ENCODE data around the gene CNOT6. TPM values are rescaled to one million over a fixed set of nuclear protein-coding genes. Genes with fewer than 3 reads are reported as not detected.
"Not testable (repeated sequence)": the region's sequence is repeated elsewhere in the genome, so short reads cannot be mapped to it uniquely, and the experiment has no call there.

CNOT6 gene
- 10 to 100 TPM; 53.0 to 74.1 (median 61.4) TPM for polyA plus RNA-seq (ENCODE audit: insufficient read length in 4 of 4)

- peak; percentile 88 to 93 (median 90) for DNase-seq (ENCODE audit: low read depth in 4 of 4, low spot score in 3 of 4)
These were observed at the start of gene CNOT6 for GRCh38 chr5:180494060-180494509. Gene CNOT6 (plus strand): TSS chr5:180494379. CDS start chr5:180529277, 34,898 bp downstream.

- no peak for DNase-seq (ENCODE audit: low read depth in 4 of 4, low spot score in 3 of 4)
These were observed 39.4 kb upstream of the CNOT6 start for GRCh38 chr5:180454752-180455151.

GRCh38 chr5:180455872-180456271, 38.3 kb upstream of the CNOT6 start:
- no peak for DNase-seq (ENCODE audit: low read depth in 4 of 4, low spot score in 3 of 4)

GRCh38 chr5:180456792-180457191, 37.4 kb upstream of the CNOT6 start:
- no peak for DNase-seq (ENCODE audit: low read depth in 4 of 4, low spot score in 3 of 4)

GRCh38 chr5:180458852-180459673, 35.1 kb upstream of the CNOT6 start:
- not testable (repeated sequence) for DNase-seq (ENCODE audit: low read depth in 4 of 4, low spot score in 3 of 4)

GRCh38 chr5:180459674-180460142, 34.5 kb upstream of the CNOT6 start:
- DNase-seq (ENCODE audit: low read depth in 4 of 4, low spot score in 3 of 4), result not testable (repeated sequence)

- DNase-seq (ENCODE audit: low read depth in 4 of 4, low spot score in 3 of 4), result no peak
These were observed 33.3 kb upstream of the CNOT6 start for GRCh38 chr5:180460834-180461233.

GRCh38 chr5:180461303-180461702, 32.9 kb upstream of the CNOT6 start:
- DNase-seq (ENCODE audit: low read depth in 4 of 4, low spot score in 3 of 4), result no peak

- no peak for DNase-seq (ENCODE audit: low read depth in 4 of 4, low spot score in 3 of 4)
These were observed 30.8 kb upstream of the CNOT6 start for GRCh38 chr5:180463216-180463900.

GRCh38 chr5:180463916-180464602, 30.1 kb upstream of the CNOT6 start:
- DNase-seq (ENCODE audit: low read depth in 4 of 4, low spot score in 3 of 4), result no peak

GRCh38 chr5:180464603-180464970, 29.6 kb upstream of the CNOT6 start:
- no peak for DNase-seq (ENCODE audit: low read depth in 4 of 4, low spot score in 3 of 4)

- not testable (repeated sequence) for DNase-seq (ENCODE audit: low read depth in 4 of 4, low spot score in 3 of 4)
These were observed 29.1 kb upstream of the CNOT6 start for GRCh38 chr5:180465052-180465451.

GRCh38 chr5:180466316-180466715, 27.9 kb upstream of the CNOT6 start:
- DNase-seq (ENCODE audit: low read depth in 4 of 4, low spot score in 3 of 4), result no peak

- DNase-seq (ENCODE audit: low read depth in 4 of 4, low spot score in 3 of 4), result no peak
These were observed 26.9 kb upstream of the CNOT6 start for GRCh38 chr5:180467028-180467975.

- DNase-seq (ENCODE audit: low read depth in 4 of 4, low spot score in 3 of 4), result no peak
These were observed 26.0 kb upstream of the CNOT6 start for GRCh38 chr5:180467989-180468731.

- no peak for DNase-seq (ENCODE audit: low read depth in 4 of 4, low spot score in 3 of 4)
These were observed 25.2 kb upstream of the CNOT6 start for GRCh38 chr5:180468732-180469585.

- DNase-seq (ENCODE audit: low read depth in 4 of 4, low spot score in 3 of 4), result no peak
These were observed 24.7 kb upstream of the CNOT6 start for GRCh38 chr5:180469586-180469865.

- DNase-seq (ENCODE audit: low read depth in 4 of 4, low spot score in 3 of 4), result no peak
These were observed 24.3 kb upstream of the CNOT6 start for GRCh38 chr5:180469866-180470265.

GRCh38 chr5:180470361-180470760, 23.8 kb upstream of the CNOT6 start:
- DNase-seq (ENCODE audit: low read depth in 4 of 4, low spot score in 3 of 4), result no peak

All from right renal pelvis (tissue), 4 donors.